ENCODE data around the gene CNTN5.

The CNTN5 gene

DNA sequence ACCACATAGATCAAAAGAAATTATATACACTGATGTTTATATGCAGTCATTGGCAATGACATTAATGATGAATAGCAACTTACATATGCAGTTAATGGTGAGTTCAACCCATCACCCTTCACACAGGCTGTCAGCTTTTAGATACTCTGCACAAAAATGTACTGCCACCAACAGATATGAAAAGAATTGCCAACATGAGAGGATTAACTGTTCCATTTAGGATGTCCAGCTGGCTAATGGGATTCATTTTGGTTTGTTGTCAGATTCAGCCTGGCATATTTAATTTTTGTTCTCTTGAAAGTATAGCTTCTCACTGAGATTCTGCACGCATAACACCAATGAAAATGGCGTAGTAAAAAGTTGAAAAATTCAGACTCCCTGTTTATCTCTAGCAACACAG lies 1112.4 kb downstream of the CNTN5 start:
- no peak for DNase-seq

DNA sequence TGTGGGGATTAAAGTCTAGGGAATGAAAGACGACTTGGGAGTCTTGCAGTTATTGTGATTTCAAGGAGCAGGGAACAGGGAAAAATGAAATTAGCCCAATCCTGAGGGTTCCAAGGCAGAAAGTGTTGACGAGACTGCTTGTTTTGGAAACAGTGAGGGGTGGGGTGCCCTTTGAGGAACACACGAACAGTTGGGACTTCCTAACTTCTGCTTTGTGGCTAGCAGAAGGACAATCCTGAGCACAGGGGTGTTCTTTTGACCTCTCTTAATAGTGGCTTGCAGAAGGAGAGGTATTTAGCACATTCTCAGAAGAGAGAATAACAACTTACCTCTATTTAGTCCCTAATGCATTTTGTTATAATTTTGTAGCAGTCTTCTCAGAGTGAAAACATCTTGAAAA lies 1120.5 kb downstream of the CNTN5 start:
- no peak for DNase-seq

DNA sequence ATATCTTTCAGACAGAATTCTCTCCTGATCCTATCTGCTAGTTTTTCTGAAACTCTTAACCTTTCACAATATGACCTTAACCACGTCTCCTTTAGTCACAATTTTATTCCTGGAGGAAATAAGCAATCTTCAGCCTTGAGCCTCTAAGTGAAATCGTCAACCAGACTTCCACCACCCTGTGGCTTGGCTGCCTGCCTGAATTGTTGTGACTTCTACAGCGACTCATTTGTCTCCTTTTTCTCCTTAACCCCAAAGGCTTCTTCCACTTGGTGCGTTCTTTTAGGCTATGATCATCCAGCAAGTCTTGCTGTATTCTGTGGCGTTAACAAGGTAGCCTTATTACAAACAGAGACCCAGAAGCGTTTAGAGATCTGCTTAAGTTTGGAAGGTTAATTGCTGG lies 1131.2 kb downstream of the CNTN5 start:
- DNase-seq: no peak

DNA sequence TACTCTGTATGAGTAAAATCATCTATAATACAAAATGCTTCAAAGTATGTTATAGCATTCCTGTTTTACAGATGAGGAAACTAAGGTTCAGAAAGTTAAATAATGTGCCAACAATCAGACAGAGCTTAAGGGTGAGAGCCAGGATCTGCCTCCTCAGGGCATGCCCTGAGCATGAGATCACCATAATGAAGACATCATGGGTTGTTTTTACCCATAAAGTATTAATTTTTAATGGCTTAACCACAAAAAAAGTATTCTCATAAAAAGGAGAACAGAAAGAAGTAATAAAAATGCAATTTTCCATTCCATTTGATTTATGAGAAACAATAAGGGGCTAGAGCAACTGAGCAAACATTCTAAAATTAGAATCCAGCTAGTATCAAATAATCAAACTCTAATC lies 1132.0 kb downstream of the CNTN5 start:
- no peak for DNase-seq

DNA sequence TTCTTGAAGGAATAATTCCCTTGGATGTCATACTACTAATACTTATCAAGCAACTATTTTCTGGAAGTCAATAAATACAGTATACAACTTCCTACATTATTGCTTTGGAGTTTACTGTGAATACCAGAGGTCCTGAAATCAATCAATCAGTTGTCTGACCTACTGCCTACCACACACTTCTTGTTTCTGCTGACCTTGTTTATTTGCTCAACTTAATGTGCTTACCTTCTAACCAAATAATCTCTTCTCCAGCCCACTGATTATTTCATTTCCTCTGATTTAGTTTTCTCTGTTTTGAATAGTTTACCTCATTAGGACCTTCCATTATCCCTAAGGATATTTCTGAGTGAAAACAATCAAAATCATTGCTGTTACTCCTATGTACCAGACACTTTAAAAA lies 1142.7 kb downstream of the CNTN5 start:
- DNase-seq: no peak

DNA sequence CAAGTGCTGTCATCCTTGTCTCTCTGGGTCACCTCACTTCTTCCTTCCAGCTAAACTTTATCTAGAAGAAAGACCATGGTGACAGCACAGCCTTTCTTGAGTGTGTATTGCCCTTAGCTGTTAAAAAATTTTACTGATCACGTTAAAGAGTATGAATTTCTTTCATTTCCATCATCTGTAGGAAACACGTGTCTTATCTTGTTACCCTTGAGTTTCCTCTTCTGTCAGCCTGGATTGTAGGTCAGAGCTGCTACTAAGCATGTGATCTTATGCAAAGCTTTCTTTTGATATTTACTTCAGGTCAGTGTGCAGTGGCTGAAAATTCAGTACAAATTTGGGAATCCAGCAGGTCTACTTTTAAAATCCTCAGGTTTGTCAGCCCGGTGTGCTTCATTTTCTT lies 1154.1 kb downstream of the CNTN5 start:
- no peak for DNase-seq

DNA sequence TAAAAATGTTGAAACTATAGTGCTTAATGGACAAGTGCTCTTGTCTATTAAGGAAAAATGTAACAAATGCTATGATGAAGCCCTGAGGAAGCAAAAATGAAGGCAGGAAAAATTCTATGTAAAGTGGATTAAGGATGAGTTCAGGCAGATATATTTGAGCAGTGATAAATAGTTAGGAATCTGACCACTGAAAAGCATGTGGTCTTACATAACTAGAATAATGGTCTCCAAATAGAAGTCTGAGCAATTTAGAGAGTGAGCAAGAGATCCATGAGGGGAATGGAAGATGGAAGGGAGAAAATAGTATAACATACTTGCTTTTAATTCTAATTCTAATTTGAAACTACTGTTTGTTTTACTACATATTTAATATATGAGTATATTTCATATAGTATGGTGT lies 1155.7 kb downstream of the CNTN5 start:
- no peak for DNase-seq

DNA sequence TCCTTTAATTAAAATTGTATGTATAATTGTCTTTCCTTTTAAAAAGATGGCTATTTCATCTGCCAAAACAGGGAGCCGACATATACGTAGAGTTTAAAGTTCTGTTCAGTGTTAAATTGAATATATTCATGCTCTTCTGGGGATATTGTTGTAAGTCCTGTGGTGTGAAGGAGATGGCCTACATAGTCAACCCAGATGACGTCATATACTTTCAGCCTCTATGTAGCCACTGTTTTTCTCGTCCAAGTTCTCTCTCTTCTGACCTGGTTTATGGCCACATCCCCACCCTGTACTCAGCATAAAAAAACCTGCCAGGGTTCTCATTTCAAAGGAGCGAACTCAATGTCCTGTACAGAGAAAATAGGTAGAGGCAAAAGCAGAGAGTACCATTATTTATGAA lies 1156.9 kb downstream of the CNTN5 start:
- no peak for DNase-seq

DNA sequence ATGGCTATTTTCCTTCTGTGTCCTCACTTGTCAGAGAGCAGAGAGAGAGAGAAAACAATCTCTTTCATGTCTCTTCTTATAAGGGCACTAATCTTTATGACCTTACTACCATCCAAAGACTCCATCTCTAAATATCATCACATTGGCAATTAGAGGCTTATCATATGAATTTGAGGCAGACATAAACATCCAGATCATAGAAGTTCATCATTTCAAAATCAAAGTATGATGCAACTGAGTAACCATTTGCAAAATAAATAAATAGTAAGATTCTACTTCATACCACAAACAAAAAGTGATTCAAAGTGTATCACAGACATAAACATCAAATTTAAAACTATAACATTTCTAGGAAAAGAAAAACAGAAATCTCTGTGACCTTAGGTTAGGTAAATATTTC lies 1161.6 kb downstream of the CNTN5 start:
- DNase-seq: no peak

DNA sequence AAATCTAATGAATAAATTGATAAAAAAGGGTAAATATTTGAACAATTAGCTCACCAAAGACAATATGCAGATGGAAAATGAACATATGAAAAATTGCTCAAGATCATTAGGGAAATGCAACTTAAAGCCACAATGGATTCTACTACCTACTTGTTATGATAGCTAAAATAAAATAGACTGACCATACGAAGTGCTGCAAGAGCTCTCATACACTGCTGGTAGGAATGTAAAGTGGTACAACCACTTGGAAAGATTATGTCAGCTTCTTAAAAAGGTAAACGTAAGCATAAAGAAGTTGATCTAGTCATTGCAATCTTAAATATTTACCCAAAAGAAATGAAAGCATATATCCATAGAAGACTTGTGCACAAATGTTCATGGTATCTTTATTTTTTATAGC lies 1162.2 kb downstream of the CNTN5 start:
- DNase-seq: no peak

DNA sequence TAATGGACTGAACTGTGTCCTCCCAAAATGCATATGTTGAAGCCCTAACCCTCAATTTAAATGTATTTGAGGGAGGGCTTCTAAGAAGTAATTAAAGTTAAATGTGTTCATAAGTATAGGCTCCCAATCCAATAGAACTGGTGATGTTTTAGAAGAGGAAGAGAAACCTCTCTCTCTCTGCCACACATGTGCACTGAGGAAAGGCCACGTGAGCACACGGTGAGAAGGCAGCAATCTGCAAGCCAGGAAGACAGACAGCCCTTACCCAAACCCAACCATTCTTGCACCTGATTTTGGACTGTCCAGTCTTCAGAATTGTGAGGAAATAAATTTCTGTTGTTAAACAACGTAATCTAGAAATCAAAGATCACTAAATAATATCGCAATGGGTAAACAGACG lies 1164.8 kb downstream of the CNTN5 start:
- DNase-seq: no peak

DNA sequence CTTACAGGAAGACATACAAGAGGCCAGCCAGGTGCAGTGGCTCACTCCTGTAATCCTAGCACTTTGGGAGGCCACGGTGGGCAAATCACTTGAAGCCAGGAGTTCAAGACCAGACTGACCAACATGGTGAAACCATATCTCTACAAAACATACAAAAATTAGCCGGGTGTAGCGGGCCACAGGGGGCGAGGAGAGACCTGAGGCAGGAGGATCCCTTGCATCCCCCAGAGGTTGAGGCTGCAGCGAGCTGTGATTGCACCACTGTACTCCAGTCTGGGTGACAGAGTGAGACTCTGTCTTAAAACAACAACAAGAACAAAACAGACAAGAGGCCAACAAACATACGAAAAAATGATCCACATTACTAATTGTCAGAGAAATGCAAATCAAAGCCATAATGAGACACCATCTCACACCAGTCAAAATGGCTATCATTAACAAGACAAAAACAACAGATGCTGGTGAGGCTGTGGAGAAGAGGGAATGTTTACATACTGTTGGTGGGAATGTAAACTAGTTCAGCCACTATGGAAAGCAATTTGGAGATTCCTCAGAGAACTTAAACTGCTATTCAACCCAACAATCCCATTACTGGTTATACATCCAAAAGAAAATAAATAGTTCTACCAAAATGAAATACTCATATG lies 1167.5 kb downstream of the CNTN5 start:
- no peak for DNase-seq

DNA sequence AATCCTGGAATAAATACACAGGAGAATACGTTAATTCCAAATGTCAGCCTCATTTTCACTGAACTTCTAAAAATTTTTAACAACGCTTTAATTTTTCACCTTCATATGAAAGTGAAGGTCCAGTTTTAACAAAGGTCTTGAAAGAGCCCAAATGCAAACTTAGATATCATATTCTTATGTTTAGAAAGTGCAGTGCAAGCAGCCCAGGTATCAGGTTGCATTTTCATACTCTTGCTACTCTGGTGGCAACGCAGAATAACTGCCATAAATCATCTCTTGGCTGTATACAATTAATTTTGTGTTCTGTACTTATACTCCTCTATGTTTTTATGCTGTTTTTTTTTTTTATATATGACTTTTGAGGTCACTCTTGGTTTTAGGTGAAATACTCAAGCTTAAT lies 1169.6 kb downstream of the CNTN5 start:
- DNase-seq: no peak

DNA sequence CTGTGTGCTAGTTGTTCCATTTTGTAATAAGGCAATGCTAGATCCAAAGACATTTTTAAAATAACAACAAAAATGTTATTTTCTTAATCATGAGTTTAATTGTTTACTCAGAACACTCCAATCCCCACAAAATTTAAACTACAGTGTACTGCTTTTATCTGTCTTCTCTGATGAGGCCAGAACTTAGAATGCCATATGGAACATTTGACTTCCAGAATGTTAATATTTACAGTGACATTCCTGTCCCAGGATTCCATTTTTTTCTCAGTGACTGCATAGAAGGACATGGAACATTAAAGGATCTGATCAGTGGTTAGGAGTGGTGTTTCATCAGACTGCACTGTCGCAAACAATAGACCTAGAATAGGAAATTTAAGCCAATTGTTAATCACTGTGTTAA lies 1171.4 kb downstream of the CNTN5 start:
- no peak for DNase-seq

DNA sequence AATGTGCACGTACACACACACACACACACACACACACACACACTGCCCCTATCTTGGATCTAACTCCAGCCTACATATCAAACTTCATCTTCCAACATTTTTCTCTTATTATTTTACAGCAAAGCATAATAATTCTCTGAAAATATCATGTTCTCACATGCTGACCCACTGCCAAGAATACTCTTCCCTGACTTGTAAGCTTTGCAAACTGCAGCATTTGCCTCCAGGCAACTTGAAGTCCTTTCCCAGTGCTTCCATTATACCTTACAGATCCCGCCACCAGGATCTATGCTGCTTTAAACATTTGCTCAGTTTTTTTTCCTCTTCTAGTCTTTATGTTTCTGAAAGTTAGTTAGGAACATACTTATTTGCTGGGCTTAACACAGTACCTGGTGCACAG lies 1183.0 kb downstream of the CNTN5 start:
- DNase-seq: no peak

DNA sequence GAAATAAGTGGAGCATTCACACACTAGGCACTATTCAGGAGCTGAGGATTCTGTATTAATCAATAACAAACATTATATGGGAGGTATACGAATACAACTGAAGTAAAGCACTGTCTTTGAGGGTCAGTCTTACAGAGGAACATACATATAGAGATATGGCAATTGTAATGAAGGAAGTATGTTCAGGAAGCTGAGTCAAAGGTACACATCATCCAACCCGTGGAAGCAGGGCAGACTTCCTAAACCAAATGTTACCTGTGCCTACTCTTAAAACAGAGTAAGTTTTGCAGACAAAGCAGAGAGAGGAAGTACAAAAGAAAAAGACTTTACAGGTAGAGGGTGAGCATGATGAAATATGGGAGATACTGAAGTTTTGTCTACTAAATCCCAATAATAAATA lies 1185.2 kb downstream of the CNTN5 start:
- DNase-seq: no peak

DNA sequence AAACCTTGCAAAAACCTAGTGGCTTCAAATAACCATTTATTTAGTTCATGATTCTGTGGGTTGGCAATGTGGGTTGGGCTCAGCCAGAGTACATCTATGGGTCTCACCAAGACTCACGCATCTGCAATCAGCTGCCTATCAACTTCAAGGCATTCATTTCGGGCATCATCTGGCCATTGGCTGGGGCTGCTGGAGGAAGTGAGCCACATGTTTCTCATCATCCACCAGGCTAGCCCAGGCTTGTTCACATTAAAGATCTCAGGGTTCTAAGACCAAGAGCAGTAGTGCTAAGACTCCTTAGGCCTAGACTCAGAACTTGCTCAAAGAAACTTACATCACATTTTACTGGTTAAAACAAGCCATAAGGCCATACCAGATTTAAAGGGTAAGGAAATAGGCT lies 1187.5 kb downstream of the CNTN5 start:
- DNase-seq: no peak

DNA sequence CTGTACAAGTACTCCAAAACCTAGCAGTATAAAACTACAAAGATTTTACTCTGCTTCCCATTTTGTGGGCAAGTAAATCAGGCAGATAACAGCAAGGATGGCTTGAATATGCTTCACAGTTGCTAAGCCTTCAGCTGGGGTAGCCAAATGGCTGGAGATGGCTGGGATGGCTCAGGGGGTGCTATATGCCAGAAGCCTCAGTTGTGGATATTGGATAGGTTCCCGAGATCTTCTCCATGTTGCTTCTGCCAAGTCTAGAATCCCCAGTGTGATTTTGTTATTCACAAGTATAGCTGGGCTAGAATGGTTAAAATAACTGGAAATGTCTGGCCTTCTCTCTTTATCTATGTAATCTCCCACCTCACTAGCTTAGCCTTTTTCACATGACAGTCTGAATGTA lies 1194.0 kb downstream of the CNTN5 start:
- DNase-seq: no peak

DNA sequence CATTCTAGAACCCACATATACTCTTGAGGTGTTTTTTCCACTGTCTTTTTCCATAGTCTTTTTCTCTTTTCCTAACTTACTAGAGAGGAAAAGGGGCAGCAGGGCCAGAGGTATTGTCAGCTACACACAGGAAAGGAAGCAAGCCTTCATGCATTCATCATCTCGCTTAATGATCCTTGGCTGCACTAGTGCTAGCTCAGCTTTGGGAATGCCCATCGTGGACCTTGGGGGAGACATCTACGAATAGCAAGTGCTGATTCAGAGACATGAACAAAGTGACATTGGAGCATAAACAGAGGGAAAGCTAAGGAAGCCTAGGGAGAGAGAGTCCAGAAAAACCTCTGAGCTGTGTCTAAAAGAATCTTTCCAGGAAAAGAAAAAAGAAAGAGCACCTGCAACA lies 1200.1 kb downstream of the CNTN5 start:
- DNase-seq: no peak

DNA sequence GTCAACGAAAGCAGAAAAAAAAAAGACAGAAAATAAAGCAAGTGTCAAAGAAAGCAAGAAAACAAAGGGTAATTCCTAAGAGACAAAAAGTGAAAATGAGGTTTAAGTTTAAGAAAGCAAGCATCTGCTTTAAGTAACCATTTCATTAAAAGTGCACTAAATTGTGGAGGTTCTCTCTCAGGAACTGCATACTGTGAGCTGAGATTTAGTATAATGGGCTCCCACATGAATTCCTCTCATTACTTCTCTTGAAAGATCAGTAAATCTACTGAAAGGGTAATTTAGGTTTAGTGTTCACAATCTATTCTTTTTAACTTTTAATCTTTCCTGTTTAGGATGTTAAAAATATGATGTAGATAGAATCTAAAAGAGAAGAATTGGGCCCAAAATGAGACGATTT lies 1201.0 kb downstream of the CNTN5 start:
- DNase-seq: no peak

DNA sequence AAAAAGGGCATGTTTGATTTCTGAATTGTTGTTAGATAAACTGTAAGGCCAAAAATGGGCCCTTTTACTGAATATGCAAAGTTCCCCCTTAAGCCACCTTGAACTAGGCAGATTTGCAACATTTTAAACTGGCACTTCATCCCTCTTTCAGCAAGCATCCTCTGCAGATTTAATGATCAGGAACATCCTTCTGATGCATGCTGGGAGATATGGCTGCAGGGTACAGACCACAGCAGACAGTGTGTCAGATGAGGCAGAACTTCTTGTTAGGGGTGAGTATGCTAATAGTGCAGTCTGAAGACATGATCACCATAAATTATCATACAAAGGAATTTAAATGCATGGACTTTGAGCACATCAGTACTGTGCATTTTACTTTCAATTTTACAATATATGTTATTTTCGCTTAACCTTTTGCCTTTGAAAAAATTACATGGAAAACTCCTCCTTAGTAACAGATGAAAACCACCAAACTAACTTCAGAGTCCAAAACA lies 1203.8 kb downstream of the CNTN5 start:
- no peak for DNase-seq

DNA sequence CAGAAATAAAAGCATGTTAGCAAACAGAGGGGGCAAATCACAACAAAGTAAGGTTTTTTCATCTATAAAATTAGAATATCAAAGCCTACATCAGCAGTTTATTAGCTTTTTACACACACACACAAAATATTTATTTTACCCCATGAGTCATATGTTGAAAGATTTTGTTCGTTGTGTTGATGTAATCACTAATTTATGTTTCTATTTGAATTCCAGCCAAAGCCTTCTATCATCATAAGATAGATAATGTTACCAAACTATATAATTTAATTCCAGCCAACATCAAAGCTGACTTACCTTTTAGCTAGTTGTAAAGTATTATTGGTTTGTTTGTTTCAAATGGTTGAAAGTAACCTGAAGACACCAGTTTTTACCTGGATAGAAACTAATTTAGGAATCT lies 1208.3 kb downstream of the CNTN5 start:
- DNase-seq: no peak

DNA sequence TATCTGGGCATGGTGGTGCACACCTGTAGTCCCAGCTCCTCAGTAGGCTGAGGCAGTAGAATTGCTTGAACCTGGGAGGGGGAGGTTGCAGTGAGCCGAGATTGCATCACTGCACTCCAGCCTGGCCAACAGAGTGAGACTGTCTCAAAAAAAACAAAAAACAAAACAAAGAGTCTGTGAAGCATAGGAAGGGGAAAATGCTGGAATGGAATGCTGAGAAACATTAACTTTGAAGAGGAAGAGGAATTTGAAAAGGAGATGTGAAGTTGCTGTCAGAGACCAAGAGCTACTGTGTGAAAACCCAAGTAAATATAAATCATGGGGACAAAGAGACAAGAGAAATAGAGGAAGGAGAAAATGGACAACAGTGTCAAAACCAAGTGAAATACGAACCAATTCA lies 1211.3 kb downstream of the CNTN5 start:
- DNase-seq: no peak

DNA sequence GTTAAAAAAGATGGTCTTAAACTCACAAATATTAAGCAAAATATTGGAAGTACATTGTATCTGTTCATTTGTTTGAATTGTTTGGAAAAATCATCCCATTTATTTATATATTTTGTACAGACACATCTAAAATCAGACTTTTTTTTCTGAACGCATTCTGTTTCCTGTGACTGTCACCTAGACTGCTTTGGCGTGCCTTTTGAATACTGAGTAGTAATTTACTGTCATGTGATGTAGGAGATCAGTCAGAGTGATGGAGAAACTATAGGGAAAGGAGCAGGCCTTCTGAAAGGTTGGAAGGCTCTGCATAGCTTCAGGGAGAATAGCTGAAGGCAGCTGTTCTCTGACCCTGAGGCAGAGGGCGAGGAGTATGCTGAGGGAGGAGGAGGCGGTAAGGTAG lies 1214.3 kb downstream of the CNTN5 start:
- no peak for DNase-seq

DNA sequence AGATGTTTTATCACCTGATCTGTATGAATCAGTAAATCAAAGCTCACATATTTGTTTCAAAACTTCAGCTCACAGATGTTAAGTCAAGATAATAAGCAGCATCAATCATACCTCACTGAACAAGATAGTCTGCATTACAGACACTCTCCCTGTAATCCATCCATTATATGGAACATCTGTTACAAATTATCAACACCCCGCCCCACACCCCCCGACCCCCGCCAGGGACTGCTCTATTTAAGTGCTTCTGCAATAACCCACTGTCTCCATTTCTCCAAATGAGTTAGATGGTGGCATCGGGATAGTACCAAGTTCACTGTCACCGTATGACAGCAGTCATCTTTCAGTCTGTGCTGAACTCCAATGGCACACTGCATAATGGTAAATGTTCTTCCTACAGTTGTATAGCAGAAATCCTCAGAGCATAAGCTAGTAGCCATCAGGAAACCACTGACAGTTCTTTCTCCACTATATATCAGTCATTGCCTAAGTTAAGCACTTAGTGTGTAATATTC lies 1219.3 kb downstream of the CNTN5 start:
- DNase-seq: no peak

DNA sequence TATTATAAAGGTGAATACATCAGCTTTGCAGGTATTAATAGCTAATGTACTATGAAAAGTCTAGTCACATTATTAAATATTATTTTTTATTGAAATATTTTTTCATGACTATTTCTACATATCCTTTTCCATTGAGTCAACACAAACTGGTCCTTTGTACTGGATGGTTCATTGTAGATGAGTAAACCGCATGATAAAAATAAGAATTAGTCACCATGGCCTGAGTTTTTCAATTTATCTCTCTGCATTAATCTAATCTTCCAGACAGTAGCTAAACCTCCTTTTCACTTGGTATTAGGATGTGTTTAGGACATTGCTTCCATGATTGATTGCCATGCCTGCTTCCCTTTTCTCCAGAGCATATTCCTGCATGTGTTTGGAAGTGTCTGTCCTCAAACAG lies 1227.0 kb downstream of the CNTN5 start:
- no peak for DNase-seq
